IMR-90 (cell line): Measurements from ENCODE around the gene SLC12A4. TPM values are rescaled to one million over a fixed set of nuclear protein-coding genes. Genes with fewer than 3 reads are reported as not detected.

Experiments
- ATAC-seq: fragments of 200-7000 bp; cut with Tn5 transposase; 2 replicates; pipeline ENCODE4 v1.9.1; 2020; ENCODE audit warnings: low read depth, mild to moderate bottlenecking, moderate library complexity
- BruUV-seq: library from RNA; stranded (reverse); fragments of 400-500 nt; replicated peaks from 2 replicates; lab custom pipeline; 2021; lab: Mats Ljungman, UMichigan
- CTCF ChIA-PET: fragments of 300-600 bp; formaldehyde crosslinking; extraction: SDS; loops from one replicate; lab custom pipeline; 2021; ENCODE audit warnings: antibody characterized with exemption; lab: Yijun Ruan, JAX
- POLR2A ChIA-PET: fragments of 300-600 bp; sonication (Branson Sonifier 250); formaldehyde crosslinking; loops from one replicate; lab custom pipeline; 2022; ENCODE audit warnings: antibody characterized with exemption; ENCODE audit not compliant: unreplicated experiment; lab: Charles Lee
- DNase-seq: peaks from one replicate; pipeline ENCODE4 v3.0.0; 2013
- H2AFZ ChIP-seq: replicated peaks from 2 replicates; pipeline ENCODE3; 2013; ENCODE audit warnings: low read length, mild to moderate bottlenecking; ENCODE audit not compliant: poor library complexity
- H2AK5ac ChIP-seq: 2 replicates; pipeline ENCODE4 v1.6.1; 2013; ENCODE audit warnings: low read depth, low read length, inconsistent platforms
- H2AK9ac ChIP-seq: replicated peaks from 2 replicates; pipeline ENCODE3; 2013; ENCODE audit warnings: mild to moderate bottlenecking, low read depth, low read length, moderate library complexity; ENCODE audit not compliant: poor library complexity
- H2BK120ac ChIP-seq: 2 replicates; pipeline ENCODE4 v1.6.1; 2013; ENCODE audit warnings: low read depth, low read length, inconsistent platforms
- H2BK15ac ChIP-seq: 3 replicates; pipeline ENCODE4 v1.6.1; 2013; ENCODE audit warnings: low read depth, low read length, inconsistent platforms
- H2BK20ac ChIP-seq: 2 replicates; pipeline ENCODE4 v1.6.1; 2013; ENCODE audit warnings: low read depth, mild to moderate bottlenecking, inconsistent platforms, low read length, moderate library complexity
- H2BK5ac ChIP-seq: 2 replicates; pipeline ENCODE4 v1.6.1; 2013; ENCODE audit warnings: mild to moderate bottlenecking, low read depth, low read length, inconsistent platforms; ENCODE audit not compliant: poor library complexity, severe bottlenecking
- H3K14ac ChIP-seq: replicated peaks from 2 replicates; pipeline ENCODE4 v1.6.1; 2013; ENCODE audit warnings: low read depth, low read length, inconsistent platforms
- H3K18ac ChIP-seq: 2 replicates; pipeline ENCODE4 v1.6.1; 2013; ENCODE audit warnings: low read depth, low read length, control low read depth
- H3K23ac ChIP-seq: 2 replicates; pipeline ENCODE4 v1.6.1; 2013; ENCODE audit warnings: low read depth, low read length, inconsistent platforms
- H3K27ac ChIP-seq: 2 replicates; pipeline ENCODE4 v1.5.1; 2013; ENCODE audit warnings: mild to moderate bottlenecking, control low read depth, low read length; ENCODE audit not compliant: insufficient read depth
- H3K27me3 ChIP-seq: 2 replicates; pipeline ENCODE4 v1.6.1; 2013; ENCODE audit warnings: low read length; ENCODE audit not compliant: control insufficient read depth, insufficient read depth
- H3K36me3 ChIP-seq: 2 replicates; pipeline ENCODE4 v1.6.1; 2013; ENCODE audit warnings: low read length, mixed read lengths; ENCODE audit not compliant: control insufficient read depth, insufficient read depth
- H3K4ac ChIP-seq: 2 replicates; pipeline ENCODE4 v1.6.1; 2013; ENCODE audit warnings: low read depth, low read length, inconsistent platforms
- H3K4me1 ChIP-seq: 2 replicates; pipeline ENCODE4 v1.6.1; 2013; ENCODE audit warnings: low read length, mixed read lengths; ENCODE audit not compliant: control insufficient read depth, insufficient read depth
- H3K4me2 ChIP-seq: 2 replicates; pipeline ENCODE4 v1.6.1; 2013; ENCODE audit warnings: low read depth, mild to moderate bottlenecking, control low read depth, low read length, moderate library complexity
- H3K4me3 ChIP-seq: 2 replicates; pipeline ENCODE4 v1.5.1; 2013; ENCODE audit warnings: low read depth, mild to moderate bottlenecking, control low read depth, low read length, moderate library complexity; ENCODE audit not compliant: insufficient read depth
- H3K56ac ChIP-seq: 2 replicates; pipeline ENCODE4 v1.6.1; 2013; ENCODE audit warnings: low read length, inconsistent platforms; ENCODE audit not compliant: insufficient read depth; ENCODE audit errors: extremely low read depth
- H3K79me1 ChIP-seq, 2 experiments: 2 replicates each; pipeline ENCODE4 v1.6.1; 2013; ENCODE audit warnings: low read length in 2 of 2, inconsistent platforms in 1 of 2, low read depth in 1 of 2
- H3K9ac ChIP-seq: 2 replicates; pipeline ENCODE4 v1.6.1; 2013; ENCODE audit warnings: low read depth, low read length, control low read depth
- H3K9me1 ChIP-seq: 2 replicates; pipeline ENCODE4 v1.6.1; 2013; ENCODE audit warnings: low read length, inconsistent platforms; ENCODE audit not compliant: insufficient read depth
- H3K9me3 ChIP-seq: 2 replicates; pipeline ENCODE4 v1.6.1; 2013; ENCODE audit warnings: low read length; ENCODE audit not compliant: control insufficient read depth, insufficient read depth
- H4K20me1 ChIP-seq: 2 replicates; pipeline ENCODE4 v1.6.1; 2013; ENCODE audit warnings: low read length, inconsistent platforms; ENCODE audit not compliant: insufficient read depth
- H4K5ac ChIP-seq: 2 replicates; pipeline ENCODE4 v1.6.1; 2013; ENCODE audit warnings: mild to moderate bottlenecking, low read depth, low read length, control low read depth
- H4K8ac ChIP-seq, 2 experiments: 2 replicates each; pipeline ENCODE4 v1.6.1; 2013; ENCODE audit warnings: low read depth in 2 of 2, low read length in 2 of 2, control low read depth in 1 of 2, inconsistent platforms in 1 of 2
- H4K91ac ChIP-seq: 2 replicates; pipeline ENCODE4 v1.6.1; 2013; ENCODE audit warnings: low read depth, low read length, inconsistent platforms; ENCODE audit not compliant: insufficient read depth
- BHLHE40 ChIP-seq: fragments of 150-350 bp; IDR thresholded peaks from 2 replicates; pipeline ENCODE4 v1.6.1; 2016; ENCODE audit warnings: mild to moderate bottlenecking, low read depth, low read length
- CEBPB ChIP-seq: IDR thresholded peaks from 2 replicates; pipeline ENCODE4 v1.6.1; 2012; ENCODE audit warnings: low read depth, low read length, improper control_type of control experiment
- FOS ChIP-seq: fragments of 150-350 bp; IDR thresholded peaks from 2 replicates; pipeline ENCODE4 v1.6.1; 2016; ENCODE audit warnings: low read depth, low read length
- MAFK ChIP-seq: IDR thresholded peaks from 2 replicates; pipeline ENCODE4 v1.6.1; 2012; ENCODE audit warnings: low read depth, low read length, improper control_type of control experiment
- MAZ ChIP-seq: IDR thresholded peaks from 2 replicates; pipeline ENCODE4 v1.6.1; 2012; ENCODE audit warnings: low read depth, mild to moderate bottlenecking, low read length, improper control_type of control experiment, moderate library complexity, borderline replicate concordance
- MXI1 ChIP-seq: IDR thresholded peaks from 2 replicates; pipeline ENCODE4 v1.6.1; 2012; ENCODE audit warnings: low read depth, mild to moderate bottlenecking, low read length, moderate library complexity, borderline replicate concordance
- NFE2L2 ChIP-seq: fragments of 150-350 bp; IDR thresholded peaks from 2 replicates; pipeline ENCODE4 v1.6.1; 2016; ENCODE audit warnings: low read depth, mild to moderate bottlenecking, low read length
- POLR2A ChIP-seq: IDR thresholded peaks from 2 replicates; pipeline ENCODE4 v1.6.1; 2012; ENCODE audit warnings: mild to moderate bottlenecking, low read depth, low read length
- RFX5 ChIP-seq: IDR thresholded peaks from 2 replicates; pipeline ENCODE4 v1.8.0; 2012; ENCODE audit warnings: low read depth, mild to moderate bottlenecking, low read length, moderate library complexity
- SMC3 ChIP-seq: fragments of 150-350 bp; IDR thresholded peaks from 2 replicates; pipeline ENCODE4 v1.6.1; 2016; ENCODE audit warnings: low read depth, mild to moderate bottlenecking, antibody characterized with exemption, low read length, moderate library complexity
- WGBS, 2 experiments: methylation state at CpG; one replicate each; pipeline versions ENCODE4 v1.1.5 to v1.1.7; 2013; ENCODE audit warnings: missing lambda C conversion rate in 2 of 2; ENCODE audit not compliant: insufficient read length in 1 of 2; ENCODE audit errors: extremely low coverage in 2 of 2; 5-methylcytosine and 5-hydroxymethylcytosine counted together
- dilution Hi-C: fragments of 300-500 bp; cut with HindIII; formaldehyde crosslinking; loops from one replicate; pipeline ENCODE4 v1.14.3; 2018; ENCODE audit warnings: low sequenced_read_pairs; ENCODE audit not compliant: unreplicated experiment
- in situ Hi-C: fragments of 300-500 bp; cut with MboI; formaldehyde crosslinking; loops from 3 replicates; pipeline ENCODE4 v1.14.3; 2019; ENCODE audit warnings: low sequenced_read_pairs, inconsistent platforms, mixed read lengths
- intact Hi-C: fragments of 100-400 bp; cut with micrococcal nuclease; formaldehyde crosslinking; loops from 2 replicates; pipeline ENCODE4 v1.10.0; 2022
- polyA plus RNA-seq, 3 experiments: library from polyadenylated mRNA; depleted of rRNA; stranded (reverse); fragments of >200 nt; gene quantifications; 2 replicates each; pipeline ENCODE4 v1.2.3, GENCODE V29; 2012; ENCODE audit warnings: low replicate concordance in 1 of 3
- total RNA-seq: library from RNA; depleted of rRNA; stranded (reverse); fragments of >200 nt; gene quantifications from 2 replicates; pipeline ENCODE4 v1.2.3, GENCODE V29; 2012
- TF ChIP-seq, protein P1 (sequence below): fragments of 150-350 bp; IDR thresholded peaks from 2 replicates; pipeline ENCODE4 v1.6.1; 2017; ENCODE audit warnings: mild to moderate bottlenecking, antibody characterized with exemption, low read length, low read depth
- TF ChIP-seq, protein P2 (sequence below): conservative IDR thresholded peaks from 2 replicates; pipeline ENCODE4 v1.5.1; 2012; ENCODE audit warnings: mild to moderate bottlenecking, low read depth, low read length, improper control_type of control experiment
- TF ChIP-seq, protein P3 (sequence below): fragments of 150-350 bp; IDR thresholded peaks from 2 replicates; pipeline ENCODE4 v1.6.1; 2016; ENCODE audit warnings: low read depth, mild to moderate bottlenecking, low read length, moderate library complexity, borderline replicate concordance

Gene SLC12A4
- total and polyA plus RNA-seq, 2 of the 4 experiments (the other 2 are of a cell fraction): 36.6 to 132 TPM

DNA sequence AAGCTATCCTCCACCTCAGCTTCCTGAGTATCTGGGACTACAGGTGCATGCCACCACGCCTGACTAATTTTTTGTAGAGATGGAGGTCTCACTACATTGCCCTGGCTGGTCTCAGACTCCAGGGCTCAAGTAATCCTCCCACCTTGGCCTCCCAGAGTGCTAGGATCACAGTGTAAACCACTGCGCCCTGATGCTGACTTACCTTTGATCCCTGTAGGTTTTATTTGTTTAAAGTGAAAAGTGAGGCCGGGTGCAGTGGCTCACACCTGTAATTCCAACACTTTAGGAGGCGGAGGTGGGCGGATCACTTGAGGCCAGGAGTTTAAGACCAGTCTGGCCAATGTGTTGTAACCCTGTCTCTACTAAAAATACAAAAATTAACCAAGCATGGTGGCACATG lies 66.7 kb downstream of the SLC12A4 start:
- POLR2A ChIA-PET: no interaction called here
- dilution Hi-C loops: no loop called here
- no CpG with 5 or more reads among the region's 5 CpGs for WGBS, 2 experiments

More for the DNA sequence above, 66.7 kb downstream of the SLC12A4 start:
- peaks cover 6% of the 10 kb centered on the region for H3K4me1 ChIP-seq
- in situ Hi-C loops: no loop called here
- H2BK15ac ChIP-seq: no peak overlapping the region
- H4K20me1 ChIP-seq: peaks cover 42% of the 10 kb centered on the region
- no peak overlapping the region for H2AK9ac ChIP-seq
- no peak overlapping the region for H3K4me2 ChIP-seq
- no peak overlapping the region for H2AFZ ChIP-seq
- H4K5ac ChIP-seq: no peak overlapping the region
- H3K36me3 ChIP-seq: peaks cover 11% of the 10 kb centered on the region
- H3K18ac ChIP-seq: no peak overlapping the region
- no peaks in the 10 kb centered on the region for H3K27me3 ChIP-seq
- H2BK120ac ChIP-seq: no peak overlapping the region
- H3K9me1 ChIP-seq: peaks cover 28% of the 10 kb centered on the region
- no peak overlapping the region for H2AK5ac ChIP-seq
- H4K8ac ChIP-seq: no peak overlapping the region
- DNase-seq: no peak
- H3K56ac ChIP-seq: no peak overlapping the region
- no peak overlapping the region for H2BK20ac ChIP-seq
- H3K9ac ChIP-seq: no peak overlapping the region
- BruUV-seq: no TSS peak
- H3K4ac ChIP-seq: no peak overlapping the region
- intact Hi-C loops: loop anchor here (1.0 kb wide), 1 partner anchor 17 kb away; the partner anchor contains the start of gene NRN1L
- TF ChIP-seq, protein P1, sequence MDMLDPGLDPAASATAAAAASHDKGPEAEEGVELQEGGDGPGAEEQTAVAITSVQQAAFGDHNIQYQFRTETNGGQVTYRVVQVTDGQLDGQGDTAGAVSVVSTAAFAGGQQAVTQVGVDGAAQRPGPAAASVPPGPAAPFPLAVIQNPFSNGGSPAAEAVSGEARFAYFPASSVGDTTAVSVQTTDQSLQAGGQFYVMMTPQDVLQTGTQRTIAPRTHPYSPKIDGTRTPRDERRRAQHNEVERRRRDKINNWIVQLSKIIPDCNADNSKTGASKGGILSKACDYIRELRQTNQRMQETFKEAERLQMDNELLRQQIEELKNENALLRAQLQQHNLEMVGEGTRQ: no peak
- no peak for TF ChIP-seq POLR2A
- no peak for TF ChIP-seq SMC3
- TF ChIP-seq FOS: no peak
- no peak for TF ChIP-seq MAFK
- TF ChIP-seq BHLHE40: no peak
- TF ChIP-seq MAZ: no peak
- no peak for TF ChIP-seq MXI1
- TF ChIP-seq, protein P2, sequence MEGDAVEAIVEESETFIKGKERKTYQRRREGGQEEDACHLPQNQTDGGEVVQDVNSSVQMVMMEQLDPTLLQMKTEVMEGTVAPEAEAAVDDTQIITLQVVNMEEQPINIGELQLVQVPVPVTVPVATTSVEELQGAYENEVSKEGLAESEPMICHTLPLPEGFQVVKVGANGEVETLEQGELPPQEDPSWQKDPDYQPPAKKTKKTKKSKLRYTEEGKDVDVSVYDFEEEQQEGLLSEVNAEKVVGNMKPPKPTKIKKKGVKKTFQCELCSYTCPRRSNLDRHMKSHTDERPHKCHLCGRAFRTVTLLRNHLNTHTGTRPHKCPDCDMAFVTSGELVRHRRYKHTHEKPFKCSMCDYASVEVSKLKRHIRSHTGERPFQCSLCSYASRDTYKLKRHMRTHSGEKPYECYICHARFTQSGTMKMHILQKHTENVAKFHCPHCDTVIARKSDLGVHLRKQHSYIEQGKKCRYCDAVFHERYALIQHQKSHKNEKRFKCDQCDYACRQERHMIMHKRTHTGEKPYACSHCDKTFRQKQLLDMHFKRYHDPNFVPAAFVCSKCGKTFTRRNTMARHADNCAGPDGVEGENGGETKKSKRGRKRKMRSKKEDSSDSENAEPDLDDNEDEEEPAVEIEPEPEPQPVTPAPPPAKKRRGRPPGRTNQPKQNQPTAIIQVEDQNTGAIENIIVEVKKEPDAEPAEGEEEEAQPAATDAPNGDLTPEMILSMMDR: no peak
- TF ChIP-seq NFE2L2: no peak
- no peak for TF ChIP-seq RFX5
- TF ChIP-seq, protein P3, sequence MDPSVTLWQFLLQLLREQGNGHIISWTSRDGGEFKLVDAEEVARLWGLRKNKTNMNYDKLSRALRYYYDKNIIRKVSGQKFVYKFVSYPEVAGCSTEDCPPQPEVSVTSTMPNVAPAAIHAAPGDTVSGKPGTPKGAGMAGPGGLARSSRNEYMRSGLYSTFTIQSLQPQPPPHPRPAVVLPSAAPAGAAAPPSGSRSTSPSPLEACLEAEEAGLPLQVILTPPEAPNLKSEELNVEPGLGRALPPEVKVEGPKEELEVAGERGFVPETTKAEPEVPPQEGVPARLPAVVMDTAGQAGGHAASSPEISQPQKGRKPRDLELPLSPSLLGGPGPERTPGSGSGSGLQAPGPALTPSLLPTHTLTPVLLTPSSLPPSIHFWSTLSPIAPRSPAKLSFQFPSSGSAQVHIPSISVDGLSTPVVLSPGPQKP: no peak
- no peak for TF ChIP-seq CEBPB
- H3K9me3 ChIP-seq: no peaks in the 10 kb centered on the region
- CTCF ChIA-PET: no interaction called here
- no peak overlapping the region for H3K27ac ChIP-seq
- H4K91ac ChIP-seq: no peak overlapping the region
- ATAC-seq: no peak
- H2BK5ac ChIP-seq: no peak overlapping the region
- H3K14ac ChIP-seq: no peak overlapping the region
- no peak overlapping the region for H3K4me3 ChIP-seq
- no peak overlapping the region for H3K23ac ChIP-seq
- peaks cover 22 to 70% of the 10 kb centered on the region in 2 experiments for H3K79me1 ChIP-seq
